IPS-18c (cell line): Measurements from ENCODE around the gene SPRN.
"Not testable (repeated sequence)": the region's sequence is repeated elsewhere in the genome, so short reads cannot be mapped to it uniquely, and the experiment has no call there.

Experiments
- H3K4me3 ChIP-seq: 2 replicates; pipeline ENCODE4 v1.7.0; 2013; ENCODE audit warnings: low read depth, mild to moderate bottlenecking, low read length, moderate library complexity; ENCODE audit not compliant: insufficient read depth
- H3K9me3 ChIP-seq: one replicate; pipeline ENCODE4 v1.6.1; 2013; ENCODE audit warnings: mild to moderate bottlenecking, low read length, moderate library complexity; ENCODE audit not compliant: control insufficient read depth, insufficient read depth

SPRN gene

GRCh38 chr10:133383551-133383950 is 40.9 kb downstream of the SPRN start:
- Histone ChIP-seq H3K9me3 (no peaks in the 10 kb centered on the region), H3K4me3 (no peak overlapping the region)

- Histone ChIP-seq H3K9me3 (no peaks in the 10 kb centered on the region), H3K4me3 (no peak overlapping the region)
These were observed 43.4 kb downstream of the SPRN start for GRCh38 chr10:133381036-133381435.

GRCh38 chr10:133379801-133380666 is 44.4 kb downstream of the SPRN start:
- H3K9me3 ChIP-seq, result no peaks in the 10 kb centered on the region
- H3K4me3 ChIP-seq, result peak overlapping the region; percentile 65; the same call in 1 of the 2 replicates

- Histone ChIP-seq H3K9me3 (no peaks in the 10 kb centered on the region), H3K4me3 (peak within 1 kb of the TSS; percentile 65)
These were observed 45.1 kb downstream of the SPRN start, which contains the start of gene PAOX for GRCh38 chr10:133379152-133379800. TSS of gene PAOX (plus strand) at chr10:133379262. CDS start at chr10:133379317, 55 bp downstream.

GRCh38 chr10:133378251-133379096 is 46.0 kb downstream of the SPRN start:
- no peaks in the 10 kb centered on the region for H3K9me3 ChIP-seq
- H3K4me3 ChIP-seq, result peak overlapping the region; percentile 62

GRCh38 chr10:133377818-133378250 is 46.6 kb downstream of the SPRN start:
- Histone ChIP-seq H3K4me3 (peak overlapping the region; percentile 62), H3K9me3 (no peaks in the 10 kb centered on the region)

- Histone ChIP-seq H3K4me3 (no peak overlapping the region; the same call in 1 of the 2 replicates), H3K9me3 (no peaks in the 10 kb centered on the region)
These were observed 47.2 kb downstream of the SPRN start for GRCh38 chr10:133377025-133377817.

- H3K4me3 ChIP-seq, H3K9me3 ChIP-seq: not testable (repeated sequence)
These were observed 48.2 kb downstream of the SPRN start for GRCh38 chr10:133376183-133376582.

GRCh38 chr10:133375357-133376115 is 48.9 kb downstream of the SPRN start:
- Histone ChIP-seq H3K9me3 (no peaks in the 10 kb centered on the region), H3K4me3 (no peak overlapping the region)

- Histone ChIP-seq H3K4me3 (peak within 1 kb of the TSS; percentile 75), H3K9me3 (no peaks in the 10 kb centered on the region)
These were observed 51.0 kb downstream of the SPRN start, which contains the start of gene ECHS1 for GRCh38 chr10:133373174-133374090. TSS of gene ECHS1 (minus strand) at chr10:133373354. CDS start at chr10:133373333, 21 bp downstream.

- no peaks in the 10 kb centered on the region for H3K9me3 ChIP-seq
- H3K4me3 ChIP-seq, result peak overlapping the region; percentile 28
These were observed 51.9 kb downstream of the SPRN start for GRCh38 chr10:133372507-133372906.
